ENCODE results near the gene TAF1C.

DNA sequence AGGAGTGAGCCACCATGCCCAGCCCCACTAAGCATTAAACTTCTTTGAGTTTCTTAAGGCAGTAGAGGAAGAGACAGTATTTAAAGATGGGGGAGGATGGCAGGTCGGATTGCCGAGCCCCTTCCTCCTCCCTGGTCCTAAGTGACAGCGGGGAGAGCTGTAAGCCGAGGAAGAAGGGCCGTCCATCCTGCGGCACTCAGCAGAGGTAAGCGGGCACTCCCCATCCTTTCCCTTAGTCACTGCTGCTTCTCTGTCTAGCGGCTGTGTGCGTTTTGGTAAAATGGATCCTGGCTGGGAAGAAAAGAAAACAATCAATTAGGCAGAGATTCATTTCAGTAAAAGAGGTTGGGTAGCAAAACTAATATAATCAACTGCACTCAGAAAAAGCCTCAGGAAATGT is 27.9 kb downstream of the TAF1C start:
- TF ChIP-seq, protein P1, sequence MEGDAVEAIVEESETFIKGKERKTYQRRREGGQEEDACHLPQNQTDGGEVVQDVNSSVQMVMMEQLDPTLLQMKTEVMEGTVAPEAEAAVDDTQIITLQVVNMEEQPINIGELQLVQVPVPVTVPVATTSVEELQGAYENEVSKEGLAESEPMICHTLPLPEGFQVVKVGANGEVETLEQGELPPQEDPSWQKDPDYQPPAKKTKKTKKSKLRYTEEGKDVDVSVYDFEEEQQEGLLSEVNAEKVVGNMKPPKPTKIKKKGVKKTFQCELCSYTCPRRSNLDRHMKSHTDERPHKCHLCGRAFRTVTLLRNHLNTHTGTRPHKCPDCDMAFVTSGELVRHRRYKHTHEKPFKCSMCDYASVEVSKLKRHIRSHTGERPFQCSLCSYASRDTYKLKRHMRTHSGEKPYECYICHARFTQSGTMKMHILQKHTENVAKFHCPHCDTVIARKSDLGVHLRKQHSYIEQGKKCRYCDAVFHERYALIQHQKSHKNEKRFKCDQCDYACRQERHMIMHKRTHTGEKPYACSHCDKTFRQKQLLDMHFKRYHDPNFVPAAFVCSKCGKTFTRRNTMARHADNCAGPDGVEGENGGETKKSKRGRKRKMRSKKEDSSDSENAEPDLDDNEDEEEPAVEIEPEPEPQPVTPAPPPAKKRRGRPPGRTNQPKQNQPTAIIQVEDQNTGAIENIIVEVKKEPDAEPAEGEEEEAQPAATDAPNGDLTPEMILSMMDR (IDR thresholded peaks at IDR 0.05; ENCODE audit: low read length) = no peak
- no peak for TF ChIP-seq EZH2 (optimal IDR thresholded peaks at IDR 0.05; ENCODE audit: low read depth, low read length)
